Effector memory CD8-positive, alpha-beta T cell (primary cell): ENCODE results near the gene CILP2.
A peak's percentile ranks its signal among the peaks of the same experiment; 100 is the strongest.

Experiments
- ATAC-seq: fragments of 150-1000 bp; cut with Tn5 transposase; replicated peaks from 2 replicates; pipeline ENCODE4 v1.10.0; 2021; ENCODE audit warnings: mild to moderate bottlenecking, moderate library complexity
- DNase-seq, 3 experiments: peaks; one replicate each; pipeline ENCODE4 v3.0.0; 2021
- H3K27ac Mint-ChIP-seq, 2 donors: one replicate each; pipeline ENCODE4 v1.8.0; 2022; ENCODE audit warnings: mild to moderate bottlenecking in 2 of 2, mixed read lengths in 2 of 2, moderate library complexity in 2 of 2
- H3K27me3 Mint-ChIP-seq, 2 donors: one replicate each; pipeline ENCODE4 v1.8.0; 2022; ENCODE audit warnings: mixed read lengths in 2 of 2
- H3K36me3 Mint-ChIP-seq: one replicate; pipeline ENCODE4 v1.8.0; 2022; ENCODE audit warnings: mild to moderate bottlenecking, moderate library complexity, mixed read lengths; ENCODE audit not compliant: insufficient read depth
- H3K4me1 Mint-ChIP-seq, 2 donors: one replicate each; pipeline ENCODE4 v1.8.0; 2022; ENCODE audit warnings: low read depth in 2 of 2, mixed read lengths in 2 of 2
- H3K4me3 Mint-ChIP-seq, 2 donors: one replicate each; pipeline ENCODE4 v1.8.0; 2022; ENCODE audit warnings: mild to moderate bottlenecking in 2 of 2, mixed read lengths in 2 of 2, moderate library complexity in 2 of 2
- H3K9me3 Mint-ChIP-seq, 2 donors: one replicate each; pipeline ENCODE4 v1.8.0; 2022; ENCODE audit warnings: mixed read lengths in 2 of 2

Gene CILP2

DNA sequence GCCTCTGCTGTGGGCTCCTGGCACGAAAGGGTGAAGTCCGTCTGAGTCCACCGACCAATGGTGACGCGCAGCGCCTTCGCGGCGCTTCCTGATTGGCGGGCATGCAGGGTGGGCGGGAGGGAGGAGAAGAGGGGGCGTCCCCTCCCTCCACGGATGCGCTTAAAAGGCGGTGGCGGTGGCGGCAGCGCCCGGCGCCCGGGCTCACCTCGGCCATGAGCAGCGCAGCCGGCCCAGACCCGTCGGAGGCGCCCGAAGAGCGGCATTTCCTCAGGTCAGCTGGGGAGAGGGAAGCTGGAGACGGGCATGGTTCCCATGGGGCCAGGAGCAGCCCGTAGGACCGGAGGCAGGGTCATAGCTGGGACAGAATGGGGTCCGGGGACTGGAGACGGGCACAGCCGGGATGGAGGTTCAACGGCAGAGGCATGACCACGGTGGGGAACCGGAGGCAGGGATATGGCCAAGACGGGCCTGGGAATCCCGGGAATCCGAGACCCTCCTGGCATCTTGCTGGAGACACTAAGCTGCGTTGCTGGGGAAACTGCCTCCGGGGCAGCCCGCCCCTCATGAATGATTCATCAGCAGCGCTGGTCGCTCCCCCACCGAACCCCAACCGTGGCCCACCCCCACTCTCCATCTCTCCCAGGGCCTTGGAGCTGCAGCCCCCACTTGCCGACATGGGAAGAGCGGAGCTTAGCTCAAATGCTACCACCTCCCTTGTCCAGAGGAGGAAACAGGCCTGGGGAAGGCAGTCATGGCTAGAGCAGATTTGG, 9.2 kb upstream of the CILP2 start, which contains the start of gene YJEFN3:
TSS of gene YJEFN3 (plus strand) at position 191 of the 770 bp plus-strand sequence. CDS start at position 213, 22 bp downstream.
- Mint-ChIP-seq H3K9me3 (no peaks in the 10 kb centered on the region), H3K4me3 (no peak within 1 kb of the TSS), H3K27me3 (no peaks in the 10 kb centered on the region), H3K4me1 (peaks cover 3 to 7% of the 10 kb centered on the region in 2 donors), H3K27ac (peak within 1 kb of the TSS in 1 of 2 donors; percentile 84), H3K36me3 (peaks cover 44% of the 10 kb centered on the region)
- no peak for ATAC-seq
- DNase-seq, result no peak

DNA sequence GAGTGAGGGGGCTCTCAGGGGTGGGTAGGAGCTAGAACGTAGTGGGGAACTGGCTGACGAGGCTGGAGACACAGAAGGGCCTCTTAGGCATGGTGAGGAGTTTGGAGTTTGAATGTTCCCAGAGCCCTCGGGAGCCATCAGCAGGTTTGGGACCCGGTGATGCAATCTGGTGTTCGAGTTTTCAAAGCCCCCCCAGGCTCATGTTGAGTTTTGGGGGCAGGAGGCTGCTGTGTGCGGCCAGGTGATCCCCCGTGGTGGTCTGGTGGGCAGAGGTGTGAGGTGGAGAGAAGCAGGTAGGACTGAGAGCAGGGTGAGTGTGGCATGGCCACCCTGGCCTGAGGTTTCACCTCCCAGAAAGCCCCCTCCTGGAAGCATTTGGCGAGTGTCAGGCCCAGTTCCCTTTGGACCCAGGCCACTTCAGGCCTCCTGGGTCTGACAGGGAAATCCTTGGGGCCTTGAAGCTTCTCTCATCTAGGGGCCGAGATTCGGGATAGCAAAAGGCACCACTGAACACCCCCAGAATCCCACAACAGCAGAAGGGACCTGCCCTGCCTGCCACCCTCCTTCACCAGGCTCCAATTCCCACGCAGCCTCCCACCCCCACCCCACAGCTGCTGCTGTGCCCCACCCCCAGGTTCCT, 8.2 kb upstream of the CILP2 start:
- Mint-ChIP-seq H3K4me1 (peaks cover 3 to 7% of the 10 kb centered on the region in 2 donors), H3K9me3 (no peaks in the 10 kb centered on the region), H3K27me3 (no peaks in the 10 kb centered on the region), H3K4me3 (no peak overlapping the region), H3K36me3 (peaks cover 44% of the 10 kb centered on the region), H3K27ac (peak overlapping the region in 1 of 2 donors; percentile 84)
- no peak for ATAC-seq
- DNase-seq, result no peak

DNA sequence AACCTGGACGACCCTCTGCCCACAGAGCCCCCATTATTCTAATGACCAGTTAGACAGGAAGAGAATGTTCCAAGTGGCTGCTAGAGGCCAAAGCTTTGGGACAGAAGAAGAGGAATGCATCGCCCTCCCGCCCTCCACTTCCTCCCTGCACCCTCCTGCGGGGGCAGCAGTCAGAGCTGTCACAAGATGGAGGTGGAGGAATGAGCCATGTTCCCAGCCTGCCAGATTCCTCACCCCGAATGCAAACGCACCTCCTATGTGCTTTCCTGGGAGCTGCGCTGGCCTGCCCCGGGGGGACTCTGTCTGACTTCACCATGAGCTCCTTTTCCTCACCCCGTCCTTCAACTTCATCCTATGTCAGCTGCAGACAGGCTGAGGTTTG, 7.7 kb upstream of the CILP2 start:
- peaks cover 44% of the 10 kb centered on the region for H3K36me3 Mint-ChIP-seq
- no peaks in the 10 kb centered on the region for H3K9me3 Mint-ChIP-seq
- H3K4me1 Mint-ChIP-seq, result peaks cover 3 to 7% of the 10 kb centered on the region in 2 donors
- peak overlapping the region in 1 of 2 donors; percentile 7 for H3K27ac Mint-ChIP-seq
- DNase-seq (no peak), ATAC-seq (no peak)
- no peak overlapping the region for H3K4me3 Mint-ChIP-seq
- no peaks in the 10 kb centered on the region for H3K27me3 Mint-ChIP-seq

DNA sequence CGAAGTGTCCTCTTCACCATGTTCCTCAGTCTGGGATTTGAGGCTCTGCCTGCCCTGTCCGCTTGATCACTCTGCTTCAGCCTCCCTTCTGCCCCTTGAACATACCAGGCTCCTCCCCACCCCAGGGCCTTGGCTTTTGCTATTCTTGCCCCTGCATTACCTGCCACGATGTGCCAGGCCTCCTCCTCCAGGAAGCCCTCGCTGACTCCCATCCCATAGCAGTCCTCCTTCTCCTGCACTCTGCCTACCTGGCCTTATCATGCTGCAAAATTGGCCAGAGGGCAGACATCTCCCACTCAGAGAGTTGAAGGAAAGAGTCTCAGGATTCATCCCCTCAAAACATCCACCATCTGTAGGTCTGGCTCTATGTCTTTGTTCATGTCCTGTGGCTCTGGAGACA, 7.2 kb upstream of the CILP2 start:
- peak overlapping the region in 1 of 2 donors; percentile 7 for H3K27ac Mint-ChIP-seq

DNA sequence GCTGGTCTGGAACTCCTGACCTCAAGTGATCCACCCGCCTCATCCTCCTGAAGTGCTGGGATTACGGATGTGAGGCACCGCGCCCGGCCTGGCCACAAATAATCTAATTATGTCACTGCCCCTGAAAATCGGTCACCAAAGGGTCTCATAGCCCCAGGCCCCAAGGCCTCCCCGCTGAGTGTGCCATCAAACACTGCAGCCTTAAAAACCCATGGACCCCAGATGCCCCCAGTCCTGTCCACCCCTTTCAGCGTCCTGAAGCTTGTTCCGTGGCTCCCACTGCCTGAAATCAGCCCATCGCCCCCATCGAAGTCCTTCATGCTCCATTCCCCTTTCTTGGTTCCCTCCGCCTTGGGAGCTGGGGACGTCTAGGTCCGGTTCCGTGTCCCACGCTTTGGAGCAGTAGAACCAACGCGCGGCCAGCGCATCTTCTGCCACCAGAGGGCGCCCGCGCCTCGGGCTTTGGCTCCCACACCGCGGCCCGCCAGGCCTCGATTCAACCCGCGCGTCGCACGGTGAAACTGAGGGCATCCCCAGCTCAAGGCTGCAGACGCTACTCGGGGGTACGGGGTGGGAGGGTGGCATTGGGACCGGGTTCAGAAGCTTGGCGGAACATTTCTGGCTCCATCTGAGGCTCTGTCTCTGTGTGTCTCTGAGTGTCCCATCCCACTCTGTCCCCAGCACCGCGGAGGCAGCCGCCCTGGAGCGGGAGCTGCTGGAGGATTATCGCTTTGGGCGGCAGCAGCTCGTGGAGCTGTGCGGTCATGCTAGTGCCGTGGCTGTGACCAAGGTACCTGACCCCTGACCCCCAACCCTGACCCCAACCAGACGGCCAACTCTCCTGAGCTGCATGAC, 5.9 kb upstream of the CILP2 start:
- H3K9me3 Mint-ChIP-seq, result no peaks in the 10 kb centered on the region
- H3K4me1 Mint-ChIP-seq, result peaks cover 3 to 10% of the 10 kb centered on the region in 2 donors
- H3K27me3 Mint-ChIP-seq, result no peaks in the 10 kb centered on the region
- DNase-seq (peak; percentile 85 to 88 (median 87)), ATAC-seq (peak; percentile 90)
- no peak overlapping the region for H3K4me3 Mint-ChIP-seq
- H3K27ac Mint-ChIP-seq, result peak overlapping the region; percentile 84 to 87
- H3K36me3 Mint-ChIP-seq, result peaks cover 33% of the 10 kb centered on the region

More for the DNA sequence above, 7.2 kb upstream of the CILP2 start:
- DNase-seq, result no peak
- Mint-ChIP-seq H3K4me1 (peaks cover 3 to 7% of the 10 kb centered on the region in 2 donors), H3K4me3 (no peak overlapping the region), H3K36me3 (peaks cover 44% of the 10 kb centered on the region), H3K27me3 (no peaks in the 10 kb centered on the region), H3K9me3 (no peaks in the 10 kb centered on the region)
- ATAC-seq, result no peak

DNA sequence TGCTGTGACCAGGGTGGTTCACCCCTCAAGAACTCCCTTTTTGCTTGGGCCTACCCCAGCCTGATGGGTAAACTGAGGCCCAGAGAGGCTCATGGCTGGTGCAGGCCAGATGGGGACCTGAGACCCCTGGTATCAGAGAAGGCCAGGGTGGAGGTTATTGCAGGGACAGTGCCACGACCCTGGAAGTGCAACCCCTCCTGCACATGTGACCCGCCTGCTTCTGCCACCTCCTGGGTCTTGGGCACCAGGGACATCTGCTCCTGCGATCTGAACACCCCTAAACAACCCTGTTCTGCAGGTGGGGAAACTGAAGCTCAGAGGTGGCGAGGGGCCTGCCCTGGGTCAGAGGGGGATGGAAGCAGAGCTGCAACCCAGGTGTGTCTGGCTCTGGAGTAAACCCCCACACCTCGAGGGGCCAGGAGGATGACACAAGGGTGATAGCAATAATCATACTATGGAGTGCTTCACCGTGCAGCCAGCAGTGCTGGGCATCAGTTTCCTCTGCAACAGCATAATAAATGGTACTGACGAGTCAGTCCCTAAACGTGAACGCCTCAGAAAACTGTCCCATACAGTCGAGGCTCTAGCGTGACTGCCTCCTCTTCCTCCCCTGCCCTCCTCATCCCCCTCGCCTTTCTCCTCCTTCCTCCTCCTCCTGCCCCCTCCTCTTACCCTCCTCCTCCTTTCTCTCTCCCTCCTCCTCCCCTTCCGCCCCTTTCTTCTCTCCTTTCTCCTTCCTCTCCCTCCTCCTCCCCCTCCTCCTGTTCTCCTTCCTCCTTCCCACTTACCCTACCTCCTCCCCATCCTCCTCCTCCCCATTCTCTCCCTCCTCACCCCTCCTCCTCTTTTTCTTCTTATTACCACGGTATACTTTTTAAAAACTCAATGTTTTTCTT, 5.0 kb upstream of the CILP2 start:
- Mint-ChIP-seq H3K36me3 (peaks cover 28% of the 10 kb centered on the region), H3K27ac (peak overlapping the region; percentile 26 to 52), H3K4me3 (no peak overlapping the region), H3K9me3 (no peaks in the 10 kb centered on the region), H3K27me3 (no peaks in the 10 kb centered on the region), H3K4me1 (peaks cover 7 to 15% of the 10 kb centered on the region in 2 donors)
- DNase-seq (no peak), ATAC-seq (no peak)

DNA sequence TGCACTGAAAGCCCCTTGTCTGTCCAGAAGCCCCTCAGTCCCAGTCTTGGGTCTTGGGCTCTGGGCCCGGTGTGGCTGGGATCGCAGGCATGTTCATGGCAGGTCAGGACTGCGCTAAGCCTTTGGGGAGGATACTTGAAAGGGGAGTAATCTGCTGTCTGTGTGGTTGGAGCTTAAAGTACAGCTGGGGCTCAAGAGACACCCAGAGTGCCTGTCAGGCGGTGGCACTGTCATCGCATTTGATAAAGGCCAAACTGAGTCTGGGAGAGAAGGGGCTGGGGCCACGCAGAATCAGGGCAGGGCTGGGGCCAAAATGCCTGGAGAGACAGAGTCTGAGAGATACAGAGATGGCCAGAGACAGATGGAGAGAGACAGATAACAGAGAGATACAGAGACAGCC, 4.2 kb upstream of the CILP2 start:
- no peaks in the 10 kb centered on the region for H3K9me3 Mint-ChIP-seq
- no peak overlapping the region for H3K4me3 Mint-ChIP-seq
- peak overlapping the region in 1 of 2 donors; percentile 63 for H3K27ac Mint-ChIP-seq
- H3K36me3 Mint-ChIP-seq, result peaks cover 20% of the 10 kb centered on the region
- peaks cover 12 to 19% of the 10 kb centered on the region in 2 donors for H3K4me1 Mint-ChIP-seq
- DNase-seq (no peak), ATAC-seq (no peak)
- H3K27me3 Mint-ChIP-seq, result peaks cover 4 to 6% of the 10 kb centered on the region in 2 donors

DNA sequence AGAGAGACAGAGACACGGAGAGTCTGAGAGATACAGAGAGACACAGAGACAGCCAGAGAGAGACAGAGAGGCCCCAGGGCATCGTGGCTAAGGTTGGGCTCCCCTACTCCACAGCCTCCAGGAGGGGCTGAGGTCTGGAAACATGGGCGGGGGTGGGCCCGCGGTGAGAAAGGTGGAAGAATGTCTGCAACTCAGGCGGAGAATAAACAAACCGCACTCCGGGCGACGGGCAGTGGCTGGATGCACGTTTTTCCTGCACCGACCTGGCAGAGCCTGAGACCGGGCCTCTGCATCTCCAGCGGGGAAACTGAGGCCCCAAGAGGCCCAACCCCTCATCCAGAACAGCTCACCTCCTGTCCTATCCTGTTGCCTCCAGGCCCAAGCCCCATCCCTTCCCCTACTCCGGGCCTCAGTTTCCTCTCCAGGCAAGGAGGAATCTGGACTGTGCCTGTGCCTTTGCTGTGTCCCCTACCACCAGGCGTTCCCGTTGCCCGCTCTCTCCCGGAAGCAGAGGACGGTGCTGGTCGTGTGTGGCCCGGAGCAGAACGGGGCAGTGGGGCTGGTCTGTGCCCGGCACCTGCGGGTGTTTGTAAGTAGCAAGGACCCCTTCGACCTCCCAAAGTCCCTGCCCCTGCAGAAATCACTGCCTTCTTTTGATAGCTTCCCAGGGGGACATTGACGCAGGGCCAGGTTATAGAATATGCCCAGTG, 3.4 kb upstream of the CILP2 start:
- peaks cover 20% of the 10 kb centered on the region for H3K36me3 Mint-ChIP-seq
- no peak overlapping the region for H3K4me3 Mint-ChIP-seq
- ATAC-seq (no peak), DNase-seq (no peak)
- H3K9me3 Mint-ChIP-seq, result no peaks in the 10 kb centered on the region
- H3K4me1 Mint-ChIP-seq, result peaks cover 15 to 24% of the 10 kb centered on the region in 2 donors
- H3K27me3 Mint-ChIP-seq, result peaks cover 7 to 9% of the 10 kb centered on the region in 2 donors
- H3K27ac Mint-ChIP-seq, result peak overlapping the region in 1 of 2 donors; percentile 63

DNA sequence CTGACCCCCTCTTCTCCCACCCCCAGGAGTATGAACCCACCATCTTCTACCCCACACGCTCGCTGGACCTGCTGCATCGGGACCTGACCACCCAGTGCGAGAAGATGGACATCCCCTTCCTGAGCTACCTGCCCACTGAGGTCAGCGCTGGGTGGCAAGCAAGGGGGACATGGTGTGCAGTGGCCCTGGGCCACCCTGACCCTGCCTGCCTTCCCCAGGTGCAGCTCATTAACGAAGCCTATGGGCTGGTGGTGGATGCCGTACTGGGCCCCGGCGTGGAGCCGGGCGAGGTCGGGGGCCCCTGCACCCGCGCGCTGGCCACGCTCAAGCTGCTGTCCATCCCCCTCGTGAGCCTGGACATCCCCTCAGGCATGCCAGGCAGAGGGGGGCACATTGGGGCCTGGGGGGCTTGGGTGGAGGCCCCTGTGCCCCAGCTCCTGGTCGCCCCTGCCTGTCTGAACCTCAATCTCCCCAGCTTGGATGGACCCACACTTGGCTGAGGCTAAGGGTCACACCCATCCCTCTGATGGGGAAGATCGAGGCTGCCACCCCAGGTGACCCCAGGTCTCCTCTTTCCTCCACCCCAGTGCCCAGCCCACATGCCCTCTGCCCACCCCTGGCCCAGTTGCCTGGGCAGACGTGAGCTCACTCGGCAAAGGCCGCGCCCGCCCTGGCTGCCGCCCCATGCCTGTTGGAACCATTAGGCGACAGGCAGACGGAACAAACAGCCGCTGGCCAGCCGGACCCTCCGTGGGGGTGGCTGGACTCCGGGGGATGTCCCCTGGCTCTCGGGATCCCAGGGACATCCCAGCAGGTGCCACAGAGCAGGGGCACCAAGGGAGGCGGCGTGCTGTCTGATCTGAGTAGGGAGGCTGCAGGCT, 2.5 kb upstream of the CILP2 start:
- Mint-ChIP-seq H3K9me3 (no peaks in the 10 kb centered on the region), H3K4me3 (peak overlapping the region in 1 of 2 donors; percentile 40), H3K27ac (peak overlapping the region in 1 of 2 donors; percentile 89), H3K4me1 (peaks cover 16 to 26% of the 10 kb centered on the region in 2 donors), H3K27me3 (peaks cover 7 to 9% of the 10 kb centered on the region in 2 donors), H3K36me3 (peaks cover 16% of the 10 kb centered on the region)
- DNase-seq (no peak), ATAC-seq (no peak)

DNA sequence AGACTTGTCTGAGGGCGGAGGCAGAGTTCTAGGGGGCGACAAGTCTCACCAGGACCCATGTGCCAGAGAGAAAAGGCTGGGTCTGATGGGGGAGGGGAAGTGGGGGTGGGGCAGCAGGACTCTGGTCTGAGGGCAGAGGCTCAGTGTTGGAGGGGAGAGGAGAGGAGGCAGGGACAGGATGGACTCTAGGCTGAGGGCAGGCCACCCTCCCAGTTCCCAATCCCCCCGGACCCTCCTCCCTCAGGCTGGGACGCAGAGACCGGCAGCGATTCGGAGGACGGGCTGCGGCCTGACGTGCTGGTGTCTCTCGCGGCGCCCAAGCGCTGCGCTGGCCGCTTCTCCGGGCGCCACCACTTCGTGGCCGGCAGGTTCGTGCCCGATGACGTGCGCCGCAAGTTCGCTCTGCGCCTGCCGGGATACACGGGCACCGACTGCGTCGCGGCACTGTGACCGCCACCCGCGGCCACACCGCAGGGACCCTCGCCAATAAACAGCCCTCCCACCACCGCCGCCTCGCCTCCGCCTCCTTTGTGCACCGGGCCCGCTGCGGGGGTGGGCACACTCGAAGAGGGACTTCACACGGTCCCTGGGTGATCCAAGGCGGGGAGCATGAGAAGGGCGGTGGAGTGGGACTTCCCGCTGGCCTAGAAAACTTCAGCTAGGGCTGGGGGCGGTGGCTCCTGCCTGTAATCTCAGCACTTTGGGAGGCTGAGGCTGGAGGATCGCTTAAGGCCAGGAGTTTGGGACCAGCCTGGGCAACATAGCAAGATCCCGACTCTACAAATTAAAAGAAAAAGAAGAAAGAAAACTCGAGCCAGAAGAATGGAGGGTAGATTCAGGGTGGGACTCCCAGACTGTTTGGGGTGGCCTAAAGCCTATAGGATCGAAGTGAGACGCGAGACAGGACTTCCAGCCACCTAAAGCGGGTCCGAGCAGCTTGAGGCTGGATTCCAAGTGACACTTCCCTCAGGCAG, 703 bp upstream of the CILP2 start:
- DNase-seq (peak in 1 of 3 experiments; percentile 28), ATAC-seq (peak; percentile 51)
- Mint-ChIP-seq H3K4me3 (peak overlapping the region; percentile 77 to 84), H3K4me1 (peaks cover 24 to 26% of the 10 kb centered on the region in 2 donors), H3K27ac (peak overlapping the region in 1 of 2 donors; percentile 89), H3K36me3 (peaks cover 13% of the 10 kb centered on the region), H3K9me3 (no peaks in the 10 kb centered on the region), H3K27me3 (peaks cover 7 to 9% of the 10 kb centered on the region in 2 donors)
